B cell (primary cell): ENCODE measurements around the gene OR1A1.
"Not testable (repeated sequence)": the region's sequence is repeated elsewhere in the genome, so short reads cannot be mapped to it uniquely, and the experiment has no call there.

Experiments used
- EZH2 ChIP-seq: IDR thresholded peaks from 2 replicates; pipeline ENCODE4 v1.6.1; 2012; ENCODE audit warnings: borderline replicate concordance, low read depth, mild to moderate bottlenecking, moderate library complexity, low read length; ENCODE audit not compliant: insufficient read depth, poor library complexity, severe bottlenecking
- TF ChIP-seq, protein P1 (sequence below): fragments of 200-600 bp; IDR thresholded peaks from one replicate; pipeline ENCODE4 v1.8.0; 2022; ENCODE audit warnings: antibody characterized with exemption, mild to moderate bottlenecking

DNA sequence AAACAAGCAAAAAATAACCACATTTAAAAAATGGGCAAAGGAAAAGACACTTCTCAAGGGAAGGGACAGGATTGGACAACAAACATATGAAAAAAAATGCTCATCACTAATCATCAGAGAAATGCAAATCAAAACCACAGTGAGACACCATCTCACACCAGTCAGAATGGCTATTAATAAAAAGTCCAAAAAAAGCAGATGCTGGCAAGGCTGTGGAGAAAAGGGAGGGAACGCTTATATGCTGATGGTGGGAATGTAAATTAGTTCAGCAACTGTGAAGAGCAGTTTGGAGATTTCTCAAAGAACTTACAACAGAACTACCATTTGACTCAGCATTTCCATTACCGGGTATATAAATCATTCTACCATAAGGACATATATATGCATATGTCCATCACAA is 41.5 kb downstream of the OR1A1 start:
- TF ChIP-seq, protein P1, sequence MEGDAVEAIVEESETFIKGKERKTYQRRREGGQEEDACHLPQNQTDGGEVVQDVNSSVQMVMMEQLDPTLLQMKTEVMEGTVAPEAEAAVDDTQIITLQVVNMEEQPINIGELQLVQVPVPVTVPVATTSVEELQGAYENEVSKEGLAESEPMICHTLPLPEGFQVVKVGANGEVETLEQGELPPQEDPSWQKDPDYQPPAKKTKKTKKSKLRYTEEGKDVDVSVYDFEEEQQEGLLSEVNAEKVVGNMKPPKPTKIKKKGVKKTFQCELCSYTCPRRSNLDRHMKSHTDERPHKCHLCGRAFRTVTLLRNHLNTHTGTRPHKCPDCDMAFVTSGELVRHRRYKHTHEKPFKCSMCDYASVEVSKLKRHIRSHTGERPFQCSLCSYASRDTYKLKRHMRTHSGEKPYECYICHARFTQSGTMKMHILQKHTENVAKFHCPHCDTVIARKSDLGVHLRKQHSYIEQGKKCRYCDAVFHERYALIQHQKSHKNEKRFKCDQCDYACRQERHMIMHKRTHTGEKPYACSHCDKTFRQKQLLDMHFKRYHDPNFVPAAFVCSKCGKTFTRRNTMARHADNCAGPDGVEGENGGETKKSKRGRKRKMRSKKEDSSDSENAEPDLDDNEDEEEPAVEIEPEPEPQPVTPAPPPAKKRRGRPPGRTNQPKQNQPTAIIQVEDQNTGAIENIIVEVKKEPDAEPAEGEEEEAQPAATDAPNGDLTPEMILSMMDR = not testable (repeated sequence)
- not testable (repeated sequence) for TF ChIP-seq EZH2
